HG03571 (cell line): ENCODE measurements around the gene RPLP2.

ENCODE experiments used
- ATAC-seq: cut with Tn5 transposase; IDR thresholded peaks from one replicate; pipeline ENCODE4 v1.9.1; 2021; ENCODE audit not compliant: unreplicated experiment

Gene RPLP2

GRCh38 chr11:809287-810039, at the start of gene RPLP2:
Gene RPLP2, plus strand, starts transcription at chr11:809967. Its CDS starts 268 bp downstream, at chr11:810235.
- ATAC-seq, result peak; percentile 67

DNA sequence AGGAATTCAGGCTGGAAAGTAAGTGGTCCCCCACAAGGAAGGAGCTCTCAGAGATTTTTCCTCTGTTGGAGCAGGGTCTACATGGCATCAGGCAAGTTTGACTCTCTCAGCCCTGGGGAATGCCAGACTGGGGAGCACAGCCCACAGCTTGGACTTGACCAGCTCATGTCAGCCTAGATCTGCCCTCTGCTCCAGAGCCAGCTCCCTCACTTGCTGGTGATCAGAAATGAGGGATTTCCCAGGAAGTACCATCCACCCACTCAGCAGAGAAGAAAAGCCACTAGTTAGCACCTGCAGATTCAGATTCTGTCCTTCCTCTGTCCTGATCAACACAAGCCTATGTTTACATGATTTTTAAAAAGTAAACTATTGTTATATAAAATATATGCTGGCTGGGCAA, 49.5 kb upstream of the RPLP2 start:
- no peak for ATAC-seq

GRCh38 chr11:761526-762108, 48.1 kb upstream of the RPLP2 start:
- ATAC-seq, result no peak

DNA sequence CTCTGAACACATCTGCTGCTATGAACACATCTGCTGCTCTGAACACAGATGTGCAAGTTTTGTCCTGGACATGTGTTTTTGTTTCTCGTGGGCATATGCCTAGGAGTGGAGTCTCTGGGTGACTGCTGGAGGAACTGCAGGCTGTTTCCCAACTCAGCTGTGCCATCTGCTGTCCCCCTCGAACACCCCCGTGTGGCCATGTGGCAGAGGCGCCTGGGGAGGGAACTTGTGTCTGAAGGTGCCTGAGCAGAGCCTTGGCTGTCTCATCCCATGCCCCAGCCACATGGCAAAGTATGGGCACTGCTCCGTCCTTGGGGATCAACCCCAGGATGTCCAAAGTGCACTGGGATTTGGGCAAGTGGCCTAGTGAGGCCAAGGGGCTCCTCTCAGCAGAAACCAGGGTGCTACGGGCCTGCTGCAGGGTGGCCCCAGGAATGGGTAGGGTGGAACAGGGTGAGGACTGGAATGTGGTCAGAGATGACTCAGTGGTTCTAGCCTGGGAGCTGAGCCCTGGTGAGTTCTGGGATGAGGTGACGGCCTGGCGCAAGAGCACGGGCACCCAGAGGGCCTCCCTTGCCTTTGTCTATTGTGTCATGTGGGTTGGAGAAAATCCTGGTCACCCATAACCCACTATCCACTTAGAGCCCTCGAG, 47.2 kb upstream of the RPLP2 start:
- no peak for ATAC-seq

GRCh38 chr11:763073-763463, 46.7 kb upstream of the RPLP2 start:
- ATAC-seq, result no peak

GRCh38 chr11:763549-764321, 46.0 kb upstream of the RPLP2 start:
- no peak for ATAC-seq

- no peak for ATAC-seq
Measured at GRCh38 chr11:764322-765024, 45.3 kb upstream of the RPLP2 start.

GRCh38 chr11:765025-765801, 44.6 kb upstream of the RPLP2 start:
- ATAC-seq, result no peak

- ATAC-seq, result no peak
Measured at GRCh38 chr11:765802-766091, 44.0 kb upstream of the RPLP2 start.

DNA sequence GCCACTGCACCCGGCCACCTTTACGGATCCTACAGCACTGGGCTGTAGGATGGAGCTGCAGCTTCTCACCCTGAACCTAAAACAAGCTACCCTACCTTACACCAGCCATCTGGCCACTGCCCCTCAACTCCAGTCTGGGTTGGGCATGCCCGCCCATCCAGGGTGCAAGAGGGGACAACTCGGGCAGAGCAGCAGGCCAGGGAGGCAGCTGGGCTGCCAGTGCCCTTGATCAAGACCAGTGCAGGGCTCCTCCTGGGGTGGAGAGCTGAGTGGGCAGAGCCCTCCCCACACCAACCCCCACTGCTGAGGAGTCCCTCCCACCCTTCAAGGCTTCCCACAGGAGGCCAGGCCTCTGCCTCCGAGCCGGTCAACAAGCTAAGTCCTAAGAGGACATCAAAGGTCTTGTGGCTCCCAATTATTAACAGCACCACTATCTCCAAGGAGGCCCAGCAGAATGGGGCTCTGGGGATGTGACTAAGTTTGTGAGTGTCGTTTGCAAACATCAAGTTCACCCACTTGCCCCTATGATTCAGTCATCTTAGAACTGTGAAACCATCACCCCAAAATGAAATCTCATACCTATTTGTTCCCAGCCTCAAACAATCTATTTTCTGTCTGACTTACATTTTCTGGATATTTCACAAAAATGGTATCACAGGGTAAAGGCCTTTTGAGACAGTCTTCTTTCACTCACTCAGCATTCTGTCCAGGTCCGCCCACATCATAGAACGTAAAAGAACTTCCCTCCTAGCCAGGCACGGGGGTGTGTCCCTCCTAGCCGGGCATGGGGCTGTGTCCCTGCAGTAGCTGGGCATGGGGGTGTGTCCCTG, 43.4 kb upstream of the RPLP2 start:
- no peak for ATAC-seq

DNA sequence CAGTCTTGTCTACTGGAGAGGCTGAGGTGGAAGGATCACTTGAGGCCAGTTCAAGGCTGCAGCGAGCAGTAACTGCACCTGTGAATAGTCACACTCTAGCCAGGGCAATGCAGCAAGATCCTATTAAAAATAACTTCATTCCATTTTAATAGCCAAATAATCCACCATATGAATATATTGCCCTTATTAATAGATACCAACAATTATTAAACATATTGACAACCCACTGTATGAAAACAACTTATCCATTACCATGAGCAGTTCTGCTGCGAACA, 42.9 kb upstream of the RPLP2 start:
- no peak for ATAC-seq

DNA sequence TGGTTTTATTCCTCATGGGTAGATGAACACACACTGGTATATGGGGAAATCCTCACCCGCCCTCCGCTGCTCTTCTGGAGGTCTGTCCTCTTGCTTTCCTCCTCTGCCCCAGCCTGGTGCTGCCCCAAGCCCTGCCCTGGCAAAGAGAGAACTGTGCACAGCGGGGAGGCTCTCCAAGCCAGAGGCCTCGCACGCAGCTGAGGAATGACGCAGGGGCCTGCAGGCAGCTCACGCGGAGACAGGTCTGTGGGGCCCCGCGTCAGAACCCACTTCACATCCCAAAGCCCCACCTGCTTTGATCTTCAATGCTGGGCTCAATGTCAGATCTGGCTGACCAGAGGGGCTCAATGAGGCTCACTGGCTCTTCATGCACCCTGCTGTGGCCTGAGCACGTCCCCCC, 42.5 kb upstream of the RPLP2 start:
- ATAC-seq, result no peak

GRCh38 chr11:769887-770641, 39.7 kb upstream of the RPLP2 start:
- ATAC-seq, result no peak

DNA sequence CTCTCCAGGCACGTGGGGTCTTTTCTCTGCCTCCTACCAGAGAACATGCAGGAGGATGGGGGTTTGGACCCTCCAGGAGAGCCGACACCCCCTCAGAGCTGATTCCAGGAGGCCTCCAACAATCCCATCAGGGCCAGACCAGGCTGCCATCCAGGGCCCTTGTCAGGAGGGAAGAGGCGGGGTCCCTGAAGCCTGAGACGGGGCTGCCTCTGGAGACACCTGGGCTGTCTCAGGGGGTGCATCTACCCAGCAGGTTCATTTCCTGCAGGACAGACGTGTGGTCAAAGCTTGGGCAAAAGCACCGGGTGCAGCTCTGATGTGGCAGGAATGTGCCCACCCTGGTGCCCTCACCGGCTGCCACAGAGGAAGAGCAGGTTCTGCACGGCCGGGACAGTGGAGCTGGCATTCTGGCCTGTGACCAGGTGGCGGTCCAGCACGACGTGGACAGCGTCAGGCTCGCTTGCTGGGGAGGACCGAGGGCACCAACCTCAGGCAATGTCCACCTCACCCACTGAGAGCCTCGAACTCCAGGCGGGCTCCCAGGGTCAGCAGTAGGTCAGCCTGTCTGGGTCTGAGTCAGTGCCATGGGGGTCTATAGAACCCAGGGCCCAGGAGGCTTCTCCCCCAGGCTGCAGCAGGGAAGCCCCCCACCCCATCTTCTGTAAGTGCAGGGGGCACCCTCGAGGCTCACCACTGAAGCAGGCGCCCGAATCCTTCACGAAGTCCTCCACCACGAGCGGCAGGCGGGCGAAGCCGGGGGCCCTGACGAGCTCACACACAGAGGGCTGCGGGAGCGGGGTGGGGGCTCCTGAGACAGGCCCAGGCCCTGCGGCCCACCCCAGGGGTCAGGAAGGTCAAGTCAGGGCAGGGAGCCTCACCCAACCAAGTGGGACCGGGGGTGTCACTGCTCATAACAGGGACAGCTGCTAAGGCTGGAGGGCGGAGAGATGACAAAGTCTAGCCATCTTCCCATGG, 38.8 kb upstream of the RPLP2 start:
- ATAC-seq, result no peak

- ATAC-seq, result no peak
Measured at GRCh38 chr11:771617-772204, 38.1 kb upstream of the RPLP2 start.

DNA sequence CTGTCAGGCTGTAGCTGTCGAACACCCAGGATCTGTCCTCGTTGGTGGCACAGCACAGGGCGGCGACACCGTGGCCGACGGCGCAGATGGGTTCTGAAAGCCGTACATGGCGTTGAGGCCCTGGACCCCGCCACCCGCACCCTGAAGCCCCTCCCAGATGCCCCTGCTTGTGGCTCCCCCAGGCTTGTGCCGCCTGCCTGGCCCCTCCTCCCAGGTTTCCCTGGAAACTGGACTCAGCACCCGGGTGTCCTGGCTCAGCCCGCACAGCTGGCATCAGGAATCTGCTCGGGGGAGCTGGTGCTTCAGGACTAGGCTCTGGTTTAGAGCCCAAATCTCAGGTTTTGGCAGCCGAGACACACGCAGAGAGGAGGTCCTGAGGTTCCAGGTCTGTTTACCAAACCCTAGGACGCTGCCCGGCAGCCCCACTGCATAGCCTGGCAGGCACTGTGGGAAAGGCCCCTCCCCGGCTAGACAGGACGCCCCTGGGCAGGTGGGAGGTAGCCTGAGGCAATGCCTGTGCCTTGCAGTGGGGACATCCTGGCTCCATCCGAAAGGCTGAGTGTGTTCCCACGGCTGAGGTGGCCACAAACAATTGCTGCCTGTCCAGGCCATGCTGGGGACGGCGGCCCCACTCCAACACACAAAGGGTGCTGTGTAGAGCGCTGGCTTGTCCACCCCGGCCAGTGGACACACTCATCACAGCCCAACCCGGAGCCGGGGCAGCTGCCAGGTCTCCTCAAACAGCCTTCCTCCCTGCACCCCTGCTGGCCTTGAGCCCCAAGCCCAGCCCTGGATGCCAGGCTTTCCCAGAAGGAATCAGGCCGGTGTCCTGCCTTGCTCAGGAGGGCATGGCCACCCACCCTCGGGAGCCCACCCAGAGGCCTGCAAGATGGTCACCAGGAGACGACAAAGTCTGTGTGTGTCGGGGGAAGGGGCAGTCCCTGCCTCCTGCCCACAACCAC, 37.1 kb upstream of the RPLP2 start:
- no peak for ATAC-seq
